HEK293T (cell line): ENCODE results near the gene NME7.

Source experiments
- CTCF ChIA-PET: fragments of 350-600 bp; formaldehyde crosslinking; extraction: SDS; loops from one replicate; lab custom pipeline; 2021; ENCODE audit warnings: antibody characterized with exemption, inconsistent platforms; lab: Yijun Ruan, JAX
- POLR2A ChIA-PET: fragments of 350-600 bp; formaldehyde crosslinking; extraction: SDS; loops from one replicate; lab custom pipeline; 2020; ENCODE audit warnings: antibody characterized with exemption, inconsistent platforms; lab: Yijun Ruan, JAX
- DNase-seq: peaks from one replicate; pipeline ENCODE4 v3.0.0; 2012; ENCODE audit warnings: mixed read lengths; ENCODE audit errors: extremely low spot score
- ARNT ChIP-seq: fragments of 450-650 bp; IDR thresholded peaks from 2 replicates; pipeline ENCODE4 v1.6.1; 2017; ENCODE audit warnings: mild to moderate bottlenecking
- BHLHE40 ChIP-seq: fragments of 450-650 bp; IDR thresholded peaks from 2 replicates; pipeline ENCODE4 v1.6.1; 2016; ENCODE audit warnings: mild to moderate bottlenecking, moderate library complexity, borderline replicate concordance
- CTBP1 ChIP-seq: fragments of 450-650 bp; IDR thresholded peaks from 2 replicates; pipeline ENCODE4 v1.6.1; 2016; ENCODE audit warnings: borderline replicate concordance
- ELF4 ChIP-seq: fragments of 450-650 bp; IDR thresholded peaks from 2 replicates; pipeline ENCODE4 v1.6.1; 2017; ENCODE audit warnings: antibody characterized with exemption
- FOXA1 ChIP-seq: fragments of 450-650 bp; IDR thresholded peaks from 2 replicates; pipeline ENCODE4 v1.6.1; 2016; ENCODE audit warnings: mild to moderate bottlenecking
- FOXK2 ChIP-seq: fragments of 450-650 bp; IDR thresholded peaks from 2 replicates; pipeline ENCODE4 v1.6.1; 2016; ENCODE audit warnings: mild to moderate bottlenecking
- FOXM1 ChIP-seq: fragments of 450-650 bp; IDR thresholded peaks from 2 replicates; pipeline ENCODE4 v1.6.1; 2017; ENCODE audit warnings: mild to moderate bottlenecking, borderline replicate concordance
- HDGF ChIP-seq: fragments of 450-650 bp; IDR thresholded peaks from 2 replicates; pipeline ENCODE4 v1.6.1; 2017; ENCODE audit warnings: antibody characterized with exemption, borderline replicate concordance
- L3MBTL2 ChIP-seq: fragments of 450-650 bp; conservative IDR thresholded peaks from 2 replicates; pipeline ENCODE4 v1.6.1; 2016; ENCODE audit warnings: mild to moderate bottlenecking
- LEF1 ChIP-seq: fragments of 450-650 bp; IDR thresholded peaks from 2 replicates; pipeline ENCODE4 v1.6.1; 2017; ENCODE audit warnings: mild to moderate bottlenecking, borderline replicate concordance
- NFRKB ChIP-seq: fragments of 450-650 bp; IDR thresholded peaks from 2 replicates; pipeline ENCODE4 v1.6.1; 2016; ENCODE audit warnings: mild to moderate bottlenecking, moderate library complexity
- SP1 ChIP-seq: fragments of 450-650 bp; IDR thresholded peaks from 2 replicates; pipeline ENCODE4 v1.6.1; 2017
- SUZ12 ChIP-seq: fragments of 450-650 bp; IDR thresholded peaks from 2 replicates; pipeline ENCODE4 v1.6.1; 2016; ENCODE audit warnings: mild to moderate bottlenecking
- TARDBP ChIP-seq: fragments of 450-650 bp; IDR thresholded peaks from 2 replicates; pipeline ENCODE4 v1.6.1; 2016
- ZNF384 ChIP-seq: fragments of 450-650 bp; IDR thresholded peaks from 2 replicates; pipeline ENCODE4 v1.6.1; 2016
- TF ChIP-seq, protein P1 (sequence below): fragments of 450-650 bp; IDR thresholded peaks from 2 replicates; pipeline ENCODE4 v1.6.1; 2016

NME7 gene

DNA sequence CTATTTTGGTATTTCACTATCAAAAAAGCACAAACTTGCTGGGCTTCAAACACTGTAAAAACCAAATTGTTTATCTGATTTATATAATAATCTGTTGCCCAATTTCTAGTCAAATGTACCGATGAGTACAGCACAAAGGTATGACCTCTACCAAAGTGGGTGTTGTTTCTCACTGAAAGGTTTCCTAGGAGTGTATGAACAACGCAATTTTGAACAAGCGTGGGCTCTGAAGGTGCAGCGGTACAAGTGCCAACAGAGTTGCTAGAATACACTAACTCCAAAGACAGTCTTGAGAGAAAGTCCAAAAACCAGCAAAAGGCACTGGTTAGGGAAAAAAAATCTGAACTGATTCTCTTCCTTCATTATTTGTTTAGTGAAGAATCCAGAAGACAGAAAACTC lies 130.7 kb downstream of the NME7 start:
- TF ChIP-seq NFRKB = no peak
- no peak for TF ChIP-seq CTBP1
- no peak for TF ChIP-seq TARDBP
- no peak for TF ChIP-seq HDGF
- no peak for TF ChIP-seq FOXK2
- no peak for TF ChIP-seq SP1
- no peak for TF ChIP-seq FOXA1
- no peak for TF ChIP-seq ELF4
- TF ChIP-seq FOXM1 = no peak
- no peak for TF ChIP-seq ARNT
- TF ChIP-seq LEF1 = no peak
- TF ChIP-seq, protein P1, sequence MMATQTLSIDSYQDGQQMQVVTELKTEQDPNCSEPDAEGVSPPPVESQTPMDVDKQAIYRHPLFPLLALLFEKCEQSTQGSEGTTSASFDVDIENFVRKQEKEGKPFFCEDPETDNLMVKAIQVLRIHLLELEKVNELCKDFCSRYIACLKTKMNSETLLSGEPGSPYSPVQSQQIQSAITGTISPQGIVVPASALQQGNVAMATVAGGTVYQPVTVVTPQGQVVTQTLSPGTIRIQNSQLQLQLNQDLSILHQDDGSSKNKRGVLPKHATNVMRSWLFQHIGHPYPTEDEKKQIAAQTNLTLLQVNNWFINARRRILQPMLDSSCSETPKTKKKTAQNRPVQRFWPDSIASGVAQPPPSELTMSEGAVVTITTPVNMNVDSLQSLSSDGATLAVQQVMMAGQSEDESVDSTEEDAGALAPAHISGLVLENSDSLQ = no peak
- TF ChIP-seq L3MBTL2 = no peak
- TF ChIP-seq BHLHE40 = no peak
- TF ChIP-seq ZNF384 = no peak
- no peak for TF ChIP-seq SUZ12
- ChIA-PET POLR2A (no interaction called here), CTCF (no interaction called here)
- DNase-seq = no peak

DNA sequence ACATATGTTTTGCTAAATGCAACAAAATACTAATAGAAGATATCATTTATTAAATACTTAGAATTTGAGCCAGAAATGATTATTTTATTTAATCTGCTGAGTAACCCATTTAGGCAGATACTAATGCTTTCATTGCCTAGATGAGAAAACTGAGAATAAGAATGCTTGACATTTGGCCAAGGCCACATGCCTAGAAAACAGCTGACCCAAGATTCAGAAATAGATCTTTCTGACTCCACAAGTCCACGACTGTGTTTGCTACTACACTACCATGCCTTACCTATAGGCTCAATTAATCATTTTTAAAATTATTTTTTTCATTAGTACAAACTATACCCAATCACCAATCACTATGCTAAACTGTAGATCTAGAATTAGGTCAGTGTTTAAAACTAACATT lies 131.5 kb downstream of the NME7 start:
- ChIA-PET CTCF (no interaction called here), POLR2A (no interaction called here)
- DNase-seq = no peak
- TF ChIP-seq TARDBP (no peak), BHLHE40 (no peak), ZNF384 (no peak), HDGF (no peak), FOXK2 (no peak), SP1 (no peak), L3MBTL2 (no peak), FOXA1 (no peak)

DNA sequence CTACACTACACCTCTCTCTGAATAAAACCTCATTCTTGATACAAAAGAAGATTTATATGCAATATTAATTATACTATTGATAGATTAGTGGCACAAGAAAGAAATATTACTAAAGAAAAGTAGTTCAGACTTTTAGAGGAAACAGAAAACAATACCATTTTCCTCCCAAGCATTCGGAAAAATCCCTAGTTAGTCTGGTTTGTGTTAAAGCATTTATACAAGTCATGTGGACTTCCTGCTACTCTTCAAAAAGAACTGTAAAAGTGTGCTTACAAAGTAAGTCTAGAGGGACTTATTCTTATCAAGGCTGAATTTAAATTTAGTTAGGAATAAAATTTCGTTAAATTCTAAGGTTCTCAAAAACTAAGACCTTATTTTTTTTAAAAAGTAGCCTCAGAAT lies 132.0 kb downstream of the NME7 start:
- ChIA-PET POLR2A (no interaction called here), CTCF (no interaction called here)
- TF ChIP-seq FOXA1 (no peak), FOXM1 (no peak), CTBP1 (no peak), L3MBTL2 (no peak), ELF4 (no peak), ARNT (no peak), FOXK2 (no peak), SUZ12 (no peak), TARDBP (no peak)
- no peak for DNase-seq

DNA sequence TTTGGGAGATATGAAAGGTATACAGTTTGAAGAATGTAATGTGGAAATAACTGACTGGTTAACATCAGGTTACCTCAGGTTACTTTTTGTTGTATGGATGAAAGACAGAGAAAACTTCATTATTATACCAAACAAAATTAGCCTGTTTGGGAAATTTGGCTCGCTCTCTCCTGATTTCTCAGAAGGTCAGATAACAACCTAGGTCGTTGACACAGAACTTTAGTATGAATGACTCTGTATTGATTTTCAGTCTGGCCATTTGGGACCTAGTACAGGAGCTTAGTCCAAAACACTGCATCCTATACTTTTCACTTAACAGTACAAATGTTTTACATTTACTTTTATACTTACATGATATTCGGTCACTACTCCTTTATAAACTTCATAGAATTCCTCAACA lies 132.8 kb downstream of the NME7 start:
- CTCF ChIA-PET = interaction anchor here (0.6 kb wide), 1 partner anchor 509 kb away, joined by 3 read pairs; no protein-coding TSS in a partner anchor
- TF ChIP-seq TARDBP (no peak), ELF4 (no peak), BHLHE40 (no peak)
- TF ChIP-seq, protein P1 = no peak
- POLR2A ChIA-PET = interaction anchor here (0.6 kb wide), 1 partner anchor 127 kb away, joined by 3 read pairs; no protein-coding TSS in a partner anchor
- DNase-seq = no peak

DNA sequence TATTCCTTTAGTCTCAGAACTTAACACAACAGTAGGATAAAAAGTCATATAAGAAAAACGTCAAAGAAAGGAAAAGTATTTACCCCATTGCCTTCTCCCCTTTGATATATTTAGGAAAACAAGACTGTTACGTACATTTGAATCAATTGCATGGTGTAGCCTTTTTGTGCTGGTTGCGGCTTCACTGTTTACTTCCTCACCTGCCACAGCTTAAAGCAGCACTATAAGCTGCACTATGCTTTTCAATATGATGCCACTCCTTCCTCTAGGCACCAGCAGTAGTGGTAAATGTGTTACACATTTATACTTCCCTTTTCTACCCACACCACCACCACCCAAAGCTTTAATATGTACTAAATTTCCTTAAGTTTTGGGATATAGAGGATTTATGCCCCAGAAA lies 150.0 kb downstream of the NME7 start:
- ChIA-PET POLR2A (no interaction called here), CTCF (no interaction called here)
- DNase-seq = no peak

DNA sequence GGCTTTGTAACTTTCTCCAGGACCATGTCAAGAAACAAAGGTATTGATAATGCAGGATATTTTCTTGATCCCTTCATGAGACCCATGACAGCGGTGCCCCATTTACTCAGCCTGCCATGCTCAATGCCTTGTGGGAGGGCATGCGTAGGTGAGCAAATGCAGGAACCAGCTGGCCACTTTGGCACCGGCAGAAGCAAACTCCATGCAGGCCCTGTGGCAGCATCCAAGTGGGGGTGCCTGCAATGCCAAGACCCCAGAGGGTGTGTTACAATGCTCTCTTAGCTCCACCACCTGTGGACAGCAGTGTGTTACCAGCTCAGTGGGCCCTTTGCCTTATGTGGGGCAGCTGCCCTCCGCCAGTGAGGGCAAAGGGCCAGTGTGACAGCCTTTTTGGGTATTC lies 153.0 kb downstream of the NME7 start:
- ChIA-PET CTCF (no interaction called here), POLR2A (no interaction called here)
- TF ChIP-seq FOXK2 (no peak), SUZ12 (no peak), FOXM1 (no peak), NFRKB (no peak), HDGF (no peak), CTBP1 (no peak), ELF4 (no peak), SP1 (no peak), FOXA1 (no peak)
- TF ChIP-seq, protein P1 = no peak
- no peak for DNase-seq

More for the DNA sequence above, 150.0 kb downstream of the NME7 start:
- no peak for TF ChIP-seq NFRKB

DNA sequence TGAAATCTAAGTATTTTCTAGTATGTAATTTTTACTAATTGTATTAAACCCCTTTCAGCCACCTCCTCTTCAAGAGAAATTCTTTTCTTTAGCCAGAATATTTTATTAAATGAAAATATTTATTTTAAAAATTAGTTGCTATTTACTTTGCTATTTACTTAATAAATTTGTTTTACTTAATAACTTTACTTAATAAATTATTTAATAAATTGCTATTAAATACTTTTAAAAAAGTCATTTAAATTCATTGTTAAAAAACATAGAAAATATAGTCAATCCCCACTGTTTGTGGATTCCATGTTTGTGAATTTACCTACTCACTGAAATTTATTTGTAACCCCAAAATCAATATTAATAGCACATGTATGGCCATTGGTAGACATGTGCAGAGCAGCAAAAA lies 155.5 kb downstream of the NME7 start:
- CTCF ChIA-PET = no interaction called here
- POLR2A ChIA-PET = no interaction called here
- no peak for TF ChIP-seq ARNT
- TF ChIP-seq TARDBP = no peak
- TF ChIP-seq FOXK2 = no peak
- no peak for TF ChIP-seq FOXA1
- no peak for TF ChIP-seq HDGF
- no peak for TF ChIP-seq L3MBTL2
- no peak for TF ChIP-seq LEF1
- TF ChIP-seq CTBP1 = no peak
- no peak for TF ChIP-seq FOXM1
- no peak for DNase-seq
